NCI-H748 (cell line): ENCODE results near the gene ASPG.

Experiments used
- DNase-seq: peaks from one replicate; lab custom pipeline; 2025; ENCODE audit not compliant: unreplicated experiment; lab: John Stamatoyannopoulos, UW

The ASPG gene

DNA sequence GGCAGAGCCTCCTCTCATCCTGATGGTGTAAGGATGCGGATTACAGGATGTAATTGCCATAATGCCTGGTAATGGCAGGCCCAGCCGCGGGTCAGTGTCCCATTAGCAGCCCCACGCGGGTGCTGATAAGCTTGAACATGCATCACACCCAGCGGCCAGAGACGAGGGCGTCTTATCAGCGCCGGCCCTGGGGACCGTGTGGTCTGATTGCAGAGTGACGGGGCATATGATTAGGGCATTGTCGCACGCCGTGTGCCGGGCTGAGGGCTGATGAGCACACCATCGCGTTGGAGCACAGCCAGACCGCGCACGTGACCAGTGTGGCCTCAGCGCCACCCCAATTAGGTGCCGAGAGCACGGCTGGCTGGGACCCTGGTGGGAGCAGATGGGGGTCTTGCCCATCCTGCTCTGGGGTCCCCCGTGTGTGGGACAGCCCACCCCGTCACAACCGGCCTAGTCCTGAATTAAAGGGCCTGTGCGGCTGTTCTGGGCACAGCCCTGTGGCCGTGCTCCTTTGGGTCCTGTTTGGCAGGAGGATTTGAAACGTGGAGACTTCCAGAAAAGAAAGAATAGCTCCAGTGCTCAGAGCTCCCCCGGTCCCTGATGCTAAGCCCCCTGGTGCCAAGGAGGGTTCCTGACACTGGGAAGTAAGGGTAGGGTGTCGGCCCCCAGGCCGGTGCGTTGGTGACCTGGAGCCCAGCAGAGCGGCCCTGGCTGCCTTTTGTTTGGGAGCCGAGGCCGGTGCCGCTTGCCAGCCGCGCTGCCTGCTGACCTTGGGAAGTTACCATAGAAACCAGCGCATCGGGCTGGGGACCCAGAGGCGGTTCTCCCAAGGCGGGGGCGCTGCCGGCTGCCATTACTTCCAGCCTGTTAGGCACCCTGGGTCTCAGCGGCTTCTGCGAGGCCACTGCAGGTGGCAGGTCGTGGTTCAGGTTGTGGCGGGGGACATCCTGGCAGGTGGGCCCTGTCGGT lies 73.6 kb downstream of the ASPG start:
- peak; percentile 31 for DNase-seq

DNA sequence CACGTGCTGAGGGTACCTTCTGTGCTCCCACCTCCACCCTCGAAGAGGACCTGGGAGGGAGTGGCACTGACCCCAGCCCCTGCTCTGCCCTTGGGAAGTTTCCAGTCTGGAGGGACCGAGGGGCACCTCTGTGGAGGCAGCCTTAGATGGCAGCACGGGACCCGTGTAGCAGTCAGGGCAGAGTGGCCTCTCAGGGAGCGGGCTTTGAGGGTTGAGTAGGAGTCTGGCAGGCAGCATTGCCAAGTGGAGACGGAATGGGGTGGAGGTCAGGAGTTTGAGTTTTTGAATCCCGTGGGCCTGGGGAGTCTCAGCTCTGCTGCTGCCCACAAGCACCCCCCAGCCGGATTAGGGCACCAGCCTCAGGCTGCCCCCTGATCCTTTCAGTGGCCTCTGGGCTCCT lies 74.5 kb downstream of the ASPG start:
- DNase-seq = no peak

DNA sequence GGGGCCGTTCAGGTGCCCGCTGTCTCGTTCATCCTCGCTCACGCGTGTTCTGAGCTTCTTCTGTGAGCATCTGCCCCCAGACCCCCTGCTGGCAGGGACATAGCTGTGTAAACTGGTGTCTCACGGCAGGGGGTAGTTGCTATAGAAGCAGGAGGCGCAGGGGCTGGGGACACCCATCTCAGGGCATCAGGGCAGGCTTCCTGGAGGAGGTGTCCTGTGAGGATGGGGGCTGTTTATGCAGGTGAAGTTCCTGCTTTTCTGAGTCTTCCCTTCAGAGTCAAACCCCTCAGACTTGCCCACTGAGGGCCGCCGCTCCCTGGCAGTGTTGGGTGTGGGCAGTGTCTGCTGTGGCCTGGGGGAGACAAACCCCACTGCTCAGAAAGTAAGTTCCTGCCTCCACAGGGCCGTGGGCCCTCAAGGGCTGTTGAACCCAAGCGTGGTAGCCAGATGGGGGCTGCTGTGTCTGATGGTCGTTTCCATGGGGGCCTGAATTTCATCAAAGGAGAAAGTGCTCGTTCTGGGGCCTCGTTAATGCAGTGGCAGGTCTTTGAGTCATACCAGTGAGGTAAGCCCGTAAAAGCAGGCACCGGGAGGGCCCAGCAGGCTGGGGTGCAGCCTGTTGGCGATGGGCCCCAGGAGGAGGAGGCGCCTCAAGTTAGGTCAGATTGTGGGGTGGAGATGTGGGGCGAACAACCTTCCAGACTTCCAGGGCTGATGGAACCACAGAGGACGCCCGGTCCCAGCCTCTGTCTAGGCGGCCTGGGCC lies 76.3 kb downstream of the ASPG start:
- DNase-seq = peak; percentile 38

DNA sequence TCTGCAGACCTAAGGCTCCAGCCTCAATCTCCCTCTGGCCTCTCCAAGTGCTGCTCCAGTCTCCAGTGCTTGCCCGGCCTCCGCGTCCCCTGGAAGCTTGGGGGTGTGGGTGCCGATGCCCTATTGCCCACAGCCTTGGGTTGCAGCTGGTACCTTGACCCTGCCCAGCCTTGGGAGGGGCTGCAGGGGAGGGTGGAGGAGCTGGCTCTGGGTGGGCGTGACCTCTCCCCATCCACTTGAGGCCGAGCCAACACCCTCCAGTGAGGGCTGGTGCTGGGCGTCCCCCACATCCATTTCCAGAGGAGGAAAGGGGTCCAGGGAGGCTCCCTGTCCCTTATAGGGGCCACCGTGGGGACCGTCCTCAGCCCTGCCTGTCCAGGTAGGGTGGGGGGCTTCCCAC lies 77.0 kb downstream of the ASPG start:
- no peak for DNase-seq

DNA sequence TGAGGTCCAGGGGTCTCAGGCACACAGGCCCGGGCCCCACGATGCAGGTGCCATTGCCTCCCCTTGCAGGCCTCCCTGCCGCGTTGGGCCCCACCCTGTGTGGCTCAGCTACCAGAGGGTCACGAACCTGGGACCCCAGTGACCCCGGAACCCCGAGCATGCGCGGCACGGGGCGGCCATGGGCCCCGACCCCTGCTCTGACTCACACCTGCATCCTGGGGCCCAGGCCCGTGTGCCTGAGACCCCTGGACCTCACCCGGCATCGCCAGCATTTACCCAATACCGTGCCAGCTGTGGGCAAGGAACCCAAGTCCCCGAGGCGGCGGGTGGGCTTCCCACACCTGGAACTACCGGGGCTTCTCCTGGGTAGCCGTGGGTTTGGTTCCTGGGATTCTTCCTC lies 78.0 kb downstream of the ASPG start:
- no peak for DNase-seq

DNA sequence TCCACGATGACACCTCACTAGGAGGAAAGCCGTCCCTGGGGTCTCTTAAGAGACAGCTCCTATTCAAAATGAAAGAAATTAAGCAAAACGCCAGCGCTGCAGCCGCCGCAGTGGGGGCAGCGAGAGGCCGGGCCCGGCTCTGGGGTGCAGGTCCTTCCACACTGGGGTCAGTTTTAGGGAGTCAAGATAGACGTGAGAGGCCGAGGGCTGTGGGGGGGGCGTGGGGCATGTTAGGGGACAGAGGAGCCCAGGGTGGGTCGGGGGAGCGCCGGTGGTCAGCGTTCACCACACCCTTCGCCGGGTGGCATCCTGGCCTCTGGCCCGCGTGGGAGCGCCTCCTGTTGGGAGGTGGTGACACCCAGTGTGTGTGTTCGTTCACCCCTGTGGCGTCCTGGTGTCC lies 78.5 kb downstream of the ASPG start:
- DNase-seq = no peak

DNA sequence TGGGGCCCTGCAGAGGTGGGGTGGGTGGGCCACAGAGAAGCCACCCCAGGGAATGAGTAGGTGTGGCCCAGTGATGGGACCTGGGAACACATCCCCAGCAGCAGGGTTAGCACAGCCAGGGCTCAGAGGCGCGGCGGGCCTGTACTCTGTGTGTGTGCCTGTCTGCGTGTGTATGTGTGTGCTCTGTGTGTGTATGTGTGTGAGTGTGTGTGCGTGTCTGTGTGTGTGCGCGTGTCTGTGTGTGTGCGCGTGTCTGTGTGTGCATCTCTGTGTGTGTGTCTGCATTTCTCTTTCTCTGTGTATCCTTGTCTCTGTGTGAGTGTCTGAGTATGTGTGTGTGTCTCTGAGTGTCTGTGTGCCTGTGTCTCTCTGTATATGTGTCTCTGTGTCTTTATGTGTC lies 79.0 kb downstream of the ASPG start:
- DNase-seq = no peak
